Prostate gland (tissue), 2 donors: Measurements from ENCODE around the gene ANXA1. TPM values are rescaled to one million over a fixed set of nuclear protein-coding genes. Genes with fewer than 3 reads are reported as not detected.

Experiments used
- total RNA-seq, 2 donors: library from RNA; depleted of rRNA; stranded (reverse); fragments of >200 nt; gene quantifications; one replicate each; pipeline ENCODE4 v1.1.0, GENCODE V29; 2016

The ANXA1 gene
- total RNA-seq, 2 donors from 2014 or later: 65.3 to 341 TPM

Other genes starting within 250 kb of the ANXA1 start
- 100 to 1,000 TPM in 1 of 2 donors, 10 to 100 TPM in 1; 16.8 to 427 TPM for gene ALDH1A1, start 198.8 kb upstream of the ANXA1 start, total RNA-seq